Mammary microvascular endothelial cell (primary cell): ENCODE measurements around the gene CYB5A. TPM values are rescaled to one million over a fixed set of nuclear protein-coding genes. Genes with fewer than 3 reads are reported as not detected.

ENCODE experiments used
- total RNA-seq: library from RNA; depleted of rRNA; stranded (reverse); fragments of >200 nt; gene quantifications from 2 replicates; pipeline ENCODE4 v1.2.3, GENCODE V29; 2015

Gene CYB5A, protein sequence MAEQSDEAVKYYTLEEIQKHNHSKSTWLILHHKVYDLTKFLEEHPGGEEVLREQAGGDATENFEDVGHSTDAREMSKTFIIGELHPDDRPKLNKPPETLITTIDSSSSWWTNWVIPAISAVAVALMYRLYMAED
- 102 and 105 TPM in 2 replicates for total RNA-seq

DNA sequence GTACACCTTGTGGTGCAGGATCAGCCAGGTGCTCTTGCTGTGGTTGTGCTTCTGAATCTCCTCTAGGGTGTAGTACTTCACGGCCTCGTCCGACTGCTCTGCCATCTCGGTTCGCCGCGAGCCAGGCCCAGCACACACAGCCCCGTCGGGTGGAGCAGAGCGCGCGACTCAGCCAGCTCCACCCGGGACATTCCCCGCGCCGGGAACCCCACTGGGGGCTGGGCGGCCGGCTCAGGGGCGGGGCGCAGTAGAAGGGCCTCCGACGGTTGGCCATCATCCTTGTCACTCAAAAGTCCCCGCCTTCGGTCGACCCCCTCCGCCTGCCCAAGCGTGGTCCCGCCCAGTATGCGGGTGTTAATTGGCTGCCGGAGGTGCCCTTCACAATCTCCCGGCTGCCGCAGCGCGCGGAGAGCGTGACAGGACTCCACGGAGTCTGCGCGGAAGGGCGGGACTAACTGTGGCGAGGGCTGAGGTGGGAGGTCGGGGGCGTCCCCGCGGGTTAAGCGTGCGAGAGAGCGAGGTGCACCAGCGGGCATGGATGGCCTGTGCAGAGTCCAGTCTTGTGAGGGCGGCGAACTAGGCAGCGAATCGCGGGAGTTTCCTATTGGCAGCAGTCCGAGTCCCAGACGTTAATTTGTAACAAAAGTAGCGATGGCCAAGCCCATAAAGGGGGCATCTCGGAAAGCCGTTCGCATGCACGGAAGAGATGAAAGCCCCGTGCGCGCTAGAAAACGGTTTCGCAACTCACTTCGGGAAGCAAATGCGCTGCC is at the start of gene CYB5A:
Gene CYB5A (minus strand): TSS at position 193 of the 770 bp plus-strand sequence. CDS start 88 bp downstream, at position 105.

DNA sequence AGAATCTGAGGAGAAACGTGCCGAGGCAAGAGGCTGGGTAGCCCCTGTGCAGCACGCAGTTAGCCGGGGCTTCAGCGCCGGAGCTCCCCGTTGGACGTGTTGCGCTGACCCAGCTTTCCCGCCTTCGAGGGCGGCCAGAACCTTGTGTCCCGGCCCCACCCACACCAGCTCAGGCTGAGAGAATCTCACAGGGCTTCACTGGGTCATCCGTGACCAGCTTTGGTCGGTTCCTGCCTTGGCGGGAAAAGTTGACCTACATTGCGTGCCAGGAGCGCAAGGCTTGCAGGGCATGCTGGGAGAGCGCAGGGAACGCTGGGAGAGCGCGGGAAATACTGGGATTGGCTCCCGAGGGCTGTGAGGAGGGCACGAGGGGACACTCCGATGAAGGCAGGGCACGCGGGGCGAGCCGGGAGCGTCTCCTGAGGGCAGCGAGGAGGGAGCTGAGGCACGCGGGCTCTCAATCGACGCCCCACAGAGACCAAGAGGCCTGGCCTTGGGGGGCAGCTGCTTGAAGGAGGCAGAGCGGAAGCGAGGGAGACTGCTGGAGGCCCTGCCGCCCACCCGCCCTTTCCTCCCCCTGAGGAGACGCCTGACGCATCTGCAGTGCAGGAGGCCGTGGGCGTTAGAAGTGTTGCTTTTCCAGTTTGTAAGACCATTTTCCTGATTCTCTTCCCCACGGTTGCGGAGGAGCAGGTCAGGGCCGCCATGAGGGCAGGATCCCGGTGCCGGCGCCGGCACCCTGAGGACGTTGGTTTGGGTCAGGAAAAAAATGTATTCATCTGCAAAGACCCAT is 23.9 kb upstream of the CYB5A start, which contains the start of gene C18orf63:
Gene C18orf63 (plus strand): TSS at position 376 of the 793 bp plus-strand sequence. CDS start 2,027 bp downstream, outside the sequence.

Other genes starting within 250 kb of the CYB5A start
- not detected in 2 replicates for gene FBXO15, start 144.1 kb downstream of the CYB5A start, total RNA-seq
- gene TIMM21, start 143.4 kb downstream of the CYB5A start, total RNA-seq = 47.1 and 51.3 TPM in 2 replicates
- gene C18orf63, start 23.9 kb upstream of the CYB5A start, total RNA-seq = 0.07 TPM in 1 of 2 replicates, not detected in the other
- gene DIPK1C, start 165.3 kb upstream of the CYB5A start, total RNA-seq = not detected in 2 replicates
- gene CNDP2, start 204.4 kb upstream of the CYB5A start, total RNA-seq = 149 and 159 TPM in 2 replicates
- not detected in 2 replicates for gene CNDP1, start 242.5 kb upstream of the CYB5A start, total RNA-seq